HG02884 (cell line): Measurements from ENCODE around the gene UGT1A10.

ENCODE experiments used
- ATAC-seq: cut with Tn5 transposase; IDR thresholded peaks from one replicate; pipeline ENCODE4 v1.9.1; 2021; ENCODE audit warnings: mild to moderate bottlenecking, moderate library complexity; ENCODE audit not compliant: unreplicated experiment

Gene UGT1A10

GRCh38 chr2:233801357-233802131 lies 165.3 kb downstream of the UGT1A10 start:
- no peak for ATAC-seq

GRCh38 chr2:233802132-233802815 lies 166.0 kb downstream of the UGT1A10 start:
- ATAC-seq, result no peak

DNA sequence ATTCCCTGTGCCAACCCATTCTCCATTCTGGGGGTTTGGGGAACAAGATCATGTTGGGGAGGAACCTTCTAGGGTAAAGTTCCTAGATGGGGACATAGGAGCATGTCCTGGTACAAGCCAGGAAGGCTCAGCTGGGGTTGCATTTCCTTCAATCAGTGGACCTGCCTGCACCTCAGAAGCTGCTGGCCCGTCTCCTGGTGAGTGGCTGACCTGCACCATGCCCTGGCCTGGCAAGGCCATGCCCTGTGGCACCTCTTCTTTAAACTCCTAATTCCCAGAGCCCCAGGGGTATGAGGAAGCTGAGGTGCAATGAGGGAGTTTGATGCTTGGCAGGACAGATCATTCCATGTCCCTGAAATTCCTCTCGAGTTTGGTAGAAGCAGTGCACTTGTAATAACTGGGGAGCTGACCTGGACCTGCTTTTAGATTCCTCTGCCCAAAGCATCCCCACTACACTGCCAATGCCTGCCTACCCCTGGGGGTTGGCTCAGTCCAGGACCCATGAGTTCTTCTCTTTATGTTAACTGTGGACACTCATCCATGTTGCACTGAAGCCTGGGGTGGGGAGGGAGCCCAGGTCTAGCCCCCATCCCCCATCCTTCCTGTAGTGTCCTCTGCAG lies 167.2 kb downstream of the UGT1A10 start:
- ATAC-seq, result no peak

- no peak for ATAC-seq
Measured at GRCh38 chr2:233803994-233804393, 167.7 kb downstream of the UGT1A10 start.

DNA sequence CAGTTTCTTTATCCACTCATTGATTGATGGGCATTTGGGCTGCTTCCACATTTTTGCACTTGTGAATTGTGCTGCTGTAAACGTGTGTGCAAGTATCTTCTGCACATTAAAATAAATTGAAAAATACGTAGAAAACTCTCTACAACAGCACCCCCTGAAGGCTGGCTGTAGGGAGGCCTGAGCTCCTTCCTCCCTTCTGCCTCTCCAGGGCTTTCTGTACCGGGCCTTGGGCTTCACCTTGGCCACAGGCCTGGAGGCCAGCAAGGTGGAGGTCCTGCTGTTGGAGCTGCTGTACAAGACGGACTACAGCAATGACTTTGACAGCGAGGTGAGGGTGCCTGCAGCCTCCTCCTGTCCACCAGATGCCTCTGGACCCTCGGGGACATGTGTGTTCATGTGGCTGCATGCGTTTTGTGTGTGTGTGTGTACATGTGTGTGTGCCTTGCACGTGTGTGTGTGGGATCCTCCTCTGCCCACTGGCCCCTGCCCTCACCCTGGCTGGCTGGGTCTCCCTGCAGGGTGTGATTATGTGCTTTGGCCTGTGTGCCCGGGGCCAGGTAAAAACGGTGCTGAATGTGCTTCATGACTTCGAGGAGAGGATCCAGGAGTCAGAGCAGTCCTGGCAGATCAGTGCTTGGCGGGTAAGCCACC lies 171.1 kb downstream of the UGT1A10 start:
- ATAC-seq, result no peak

GRCh38 chr2:233807966-233808935 lies 172.0 kb downstream of the UGT1A10 start:
- ATAC-seq, result no peak

GRCh38 chr2:233810385-233810784 lies 174.1 kb downstream of the UGT1A10 start:
- no peak for ATAC-seq

GRCh38 chr2:233811087-233811486 lies 174.8 kb downstream of the UGT1A10 start:
- no peak for ATAC-seq

DNA sequence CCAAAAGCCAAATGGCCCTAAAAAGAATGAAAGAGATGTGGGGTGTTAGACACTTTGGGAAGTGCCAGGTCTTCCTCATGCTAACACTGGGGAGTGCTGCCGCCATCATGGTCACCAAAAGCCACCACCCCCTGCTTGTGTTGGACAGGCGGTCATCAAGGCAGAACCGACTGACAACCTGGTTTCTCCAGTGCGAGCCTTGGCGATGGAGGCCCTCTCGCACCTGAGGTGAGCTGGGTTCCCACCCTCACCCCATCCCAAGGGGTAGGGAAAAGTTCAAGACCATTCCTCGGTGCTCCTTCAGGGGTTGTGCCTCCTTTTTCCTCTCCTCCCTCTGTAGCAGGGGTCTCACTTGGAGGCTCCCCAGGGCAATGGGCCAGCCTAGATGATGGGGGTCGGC lies 175.5 kb downstream of the UGT1A10 start:
- ATAC-seq, result no peak

GRCh38 chr2:233813236-233814055 lies 177.2 kb downstream of the UGT1A10 start:
- ATAC-seq, result no peak

- ATAC-seq, result no peak
Measured at GRCh38 chr2:233814056-233814835, 178.0 kb downstream of the UGT1A10 start.

- no peak for ATAC-seq
Measured at GRCh38 chr2:233815861-233816260, 179.6 kb downstream of the UGT1A10 start.

DNA sequence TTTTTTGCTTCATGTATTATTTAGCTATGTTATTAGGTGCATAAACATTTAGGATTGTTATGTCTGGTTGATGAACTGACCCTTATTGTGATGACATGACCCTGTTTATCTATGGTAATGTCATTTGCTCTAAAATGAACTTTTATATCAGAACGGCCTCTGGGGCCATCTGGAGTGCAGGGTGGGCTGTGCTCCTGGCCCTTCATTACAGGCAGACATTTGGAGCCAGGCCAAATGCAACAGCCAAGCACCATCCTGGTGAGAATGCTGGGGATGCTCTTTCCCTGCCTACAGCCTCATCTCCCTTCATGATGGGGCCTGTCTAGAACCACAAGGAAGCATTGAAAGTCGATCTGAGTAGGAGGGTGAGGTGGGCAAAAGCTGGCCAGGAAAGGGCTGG lies 180.1 kb downstream of the UGT1A10 start:
- no peak for ATAC-seq

GRCh38 chr2:233816771-233817170 lies 180.5 kb downstream of the UGT1A10 start:
- ATAC-seq, result no peak

- ATAC-seq, result no peak
Measured at GRCh38 chr2:233817361-233817911, 181.2 kb downstream of the UGT1A10 start.

DNA sequence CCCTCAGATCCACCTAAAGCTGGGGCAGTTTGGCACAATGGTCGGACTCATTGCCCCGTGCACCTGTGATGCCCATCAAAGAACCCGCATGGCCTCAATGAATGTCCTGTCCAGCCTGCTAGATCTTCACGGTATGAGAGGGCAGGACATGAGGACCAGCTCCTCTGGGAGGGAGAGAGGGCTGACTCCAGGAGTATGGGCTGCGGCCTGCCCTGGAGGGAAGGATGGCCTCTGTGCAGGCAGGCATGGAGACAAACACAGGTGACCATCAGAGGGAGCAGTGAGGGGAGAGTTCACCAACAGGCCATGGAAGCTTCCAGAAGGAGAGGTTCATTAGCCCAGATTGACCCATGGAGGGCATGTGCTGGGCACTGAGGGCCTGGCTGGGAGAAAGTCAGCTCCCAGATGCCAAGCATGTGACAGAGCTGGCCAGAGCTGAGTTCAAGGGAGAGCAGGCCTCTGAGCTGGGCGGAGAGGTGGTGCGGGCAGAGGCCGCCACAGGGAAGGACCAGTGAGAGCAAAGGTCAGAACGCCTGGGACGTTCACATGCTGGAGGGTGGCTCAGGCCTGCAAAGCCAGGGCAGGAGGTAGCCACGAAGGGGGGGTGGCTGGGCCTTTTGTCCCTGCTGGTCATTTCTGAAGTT lies 181.9 kb downstream of the UGT1A10 start:
- ATAC-seq, result no peak

- no peak for ATAC-seq
Measured at GRCh38 chr2:233818639-233819621, 182.7 kb downstream of the UGT1A10 start.
